Stimulated activated CD8-positive, alpha-beta memory T cell treated with anti-CD3 and anti-CD28 coated beads, Interleukin-15, amount 100 ng/mL, for 24 hours (primary cell): ENCODE results near the gene PRDM13.
"Not testable (repeated sequence)": the region's sequence is repeated elsewhere in the genome, so short reads cannot be mapped to it uniquely, and the experiment has no call there.

ENCODE experiments used
- DNase-seq: peaks from one replicate; pipeline ENCODE4 v3.0.0-alpha.2; 2020; ENCODE audit warnings: low read depth

PRDM13 gene

GRCh38 chr6:99629293-99629692 is 22.7 kb downstream of the PRDM13 start:
- no peak for DNase-seq

- no peak for DNase-seq
Measured at GRCh38 chr6:99637629-99638028, 31.0 kb downstream of the PRDM13 start.

- DNase-seq, result not testable (repeated sequence)
Measured at GRCh38 chr6:99638358-99638757, 31.7 kb downstream of the PRDM13 start.

GRCh38 chr6:99641270-99641669 is 34.6 kb downstream of the PRDM13 start:
- no peak for DNase-seq

GRCh38 chr6:99645986-99646385 is 39.4 kb downstream of the PRDM13 start:
- no peak for DNase-seq

GRCh38 chr6:99650091-99650571 is 43.5 kb downstream of the PRDM13 start:
- not testable (repeated sequence) for DNase-seq

- no peak for DNase-seq
Measured at GRCh38 chr6:99660206-99660605, 53.6 kb downstream of the PRDM13 start.

GRCh38 chr6:99661870-99662269 is 55.2 kb downstream of the PRDM13 start:
- DNase-seq, result no peak

- DNase-seq, result no peak
Measured at GRCh38 chr6:99662616-99663015, 56.0 kb downstream of the PRDM13 start.
